ELR (cell line): ENCODE measurements around the gene PMEPA1.

Source experiments
- DNase-seq: peaks from one replicate; pipeline ENCODE4 v3.0.0-alpha.2; 2015; ENCODE audit warnings: low read depth

The PMEPA1 gene

GRCh38 chr20:57660922-57661745 lies 48.7 kb downstream of the PMEPA1 start:
- DNase-seq = no peak

GRCh38 chr20:57660181-57660921 lies 49.5 kb downstream of the PMEPA1 start:
- no peak for DNase-seq

- no peak for DNase-seq
Measured at GRCh38 chr20:57659517-57660180, 50.2 kb downstream of the PMEPA1 start.

- DNase-seq = no peak
Measured at GRCh38 chr20:57658833-57659516, 50.8 kb downstream of the PMEPA1 start.

GRCh38 chr20:57658447-57658832 lies 51.4 kb downstream of the PMEPA1 start:
- DNase-seq = no peak

- DNase-seq = no peak
Measured at GRCh38 chr20:57657535-57658446, 52.0 kb downstream of the PMEPA1 start.

- no peak for DNase-seq
Measured at GRCh38 chr20:57656821-57657534, 52.8 kb downstream of the PMEPA1 start.

- no peak for DNase-seq
Measured at GRCh38 chr20:57656252-57656820, 53.5 kb downstream of the PMEPA1 start.

- no peak for DNase-seq
Measured at GRCh38 chr20:57655809-57656155, 54.0 kb downstream of the PMEPA1 start.

GRCh38 chr20:57654998-57655808 lies 54.6 kb downstream of the PMEPA1 start:
- no peak for DNase-seq

GRCh38 chr20:57654363-57654997 lies 55.3 kb downstream of the PMEPA1 start:
- DNase-seq = peak; percentile 57

GRCh38 chr20:57653910-57654309 lies 55.9 kb downstream of the PMEPA1 start:
- no peak for DNase-seq

GRCh38 chr20:57653546-57653900 lies 56.3 kb downstream of the PMEPA1 start:
- DNase-seq = no peak

GRCh38 chr20:57652606-57653545 lies 56.9 kb downstream of the PMEPA1 start:
- DNase-seq = no peak

- no peak for DNase-seq
Measured at GRCh38 chr20:57651881-57652605, 57.8 kb downstream of the PMEPA1 start.

- DNase-seq = no peak
Measured at GRCh38 chr20:57650756-57651483, 58.9 kb downstream of the PMEPA1 start.
